H1 (cell line): ENCODE results near the gene HES3. TPM values are rescaled to one million over a fixed set of nuclear protein-coding genes. Genes with fewer than 3 reads are reported as not detected.

ENCODE experiments used
- BCL11A ChIP-seq, 2 experiments: IDR thresholded peaks; one replicate each; pipeline ENCODE4 v1.6.1; 2011; ENCODE audit warnings: low read depth in 2 of 2, low read length in 2 of 2, mild to moderate bottlenecking in 2 of 2
- polyA plus RNA-seq, 7 experiments: library from polyadenylated mRNA; depleted of rRNA in 3 of 7; stranded (reverse) in 5 of 7; unstranded in 2 of 7; fragments of >200 nt in 5 of 7; fragments of 200-250 nt in 2 of 7; gene quantifications; 1 replicate in 5 of 7; 2 replicates in 1 of 7; 4 replicates in 1 of 7; pipeline versions ENCODE4 v1.2.1 to v1.2.3, GENCODE V29; 2011 to 2013; ENCODE audit warnings: missing spikeins in 2 of 7, mixed read lengths in 2 of 7
- total RNA-seq: library from RNA; stranded (reverse); fragmentation: NEBNext Ultra II Directional; extraction: Animal tissue kit (Norgen Biotek cat#: 25700); gene quantifications from 2 replicates; pipeline ENCODE4 v1.2.1, GENCODE V29; 2021

Gene HES3
- total and polyA plus RNA-seq, 2 of the 8 experiments (the other 6 are each of a cell fraction or from before 2014, with no cell fraction given), result 38.8 to 54.3 TPM

DNA sequence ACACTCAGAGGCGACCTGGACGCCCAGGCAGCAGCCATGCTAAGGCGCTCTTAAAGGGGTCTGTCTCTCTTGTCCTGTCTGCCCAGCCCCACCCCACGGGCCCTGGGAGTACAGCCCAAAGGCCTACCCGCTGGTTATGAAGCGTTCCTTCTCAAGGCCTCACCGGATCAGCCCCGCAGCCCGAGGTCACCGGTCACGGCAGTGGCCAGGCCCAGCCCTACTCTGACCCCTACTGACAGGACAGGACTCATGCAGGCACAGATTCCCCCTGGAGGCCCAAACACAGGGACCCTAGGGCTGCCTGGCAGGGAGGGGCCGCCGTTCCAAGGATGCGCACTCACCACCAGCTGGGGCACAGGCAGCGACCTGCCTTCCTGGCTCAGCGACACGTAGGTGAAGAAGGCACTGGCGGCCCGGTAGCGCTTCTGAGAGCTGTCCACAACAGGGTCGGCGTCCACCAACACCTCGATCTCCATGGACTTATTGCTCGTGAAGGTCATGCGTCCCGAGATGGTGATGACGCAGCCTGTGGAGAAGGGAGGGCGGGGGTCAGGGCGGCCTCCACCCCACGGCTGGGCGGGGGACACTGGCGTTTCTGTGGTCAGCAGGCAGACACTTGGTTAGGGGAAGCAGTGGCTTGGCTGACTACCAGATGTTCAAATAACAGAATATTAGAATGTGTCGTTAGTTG, 36.9 kb downstream of the HES3 start (continued):
- TF ChIP-seq BCL11A (IDR thresholded peaks at IDR 0.05; ENCODE audit: low read depth in 2 of 2, low read length in 2 of 2), result no peak
